Epidermal melanocyte (primary cell): ENCODE measurements around the gene SULT1C2.

Source experiments
- DNase-seq: peaks from one replicate; pipeline ENCODE4 v3.0.0; 2011; ENCODE audit warnings: low spot score; ENCODE audit not compliant: insufficient read length

Gene SULT1C2

GRCh38 chr2:108293850-108294249 is 5.2 kb downstream of the SULT1C2 start:
- DNase-seq: no peak

- DNase-seq: no peak
Measured at GRCh38 chr2:108297436-108298141, 8.9 kb downstream of the SULT1C2 start.

- no peak for DNase-seq
Measured at GRCh38 chr2:108301558-108301957, 12.9 kb downstream of the SULT1C2 start.

GRCh38 chr2:108304975-108305374 is 16.3 kb downstream of the SULT1C2 start:
- DNase-seq: no peak

- DNase-seq: no peak
Measured at GRCh38 chr2:108305901-108306300, 17.2 kb downstream of the SULT1C2 start.

- no peak for DNase-seq
Measured at GRCh38 chr2:108309903-108310302, 21.2 kb downstream of the SULT1C2 start.

- DNase-seq: no peak
Measured at GRCh38 chr2:108314586-108315296, 26.0 kb downstream of the SULT1C2 start.

- DNase-seq: no peak
Measured at GRCh38 chr2:108315444-108315934, 26.8 kb downstream of the SULT1C2 start.

- no peak for DNase-seq
Measured at GRCh38 chr2:108316033-108316432, 27.3 kb downstream of the SULT1C2 start.

GRCh38 chr2:108316461-108317258 is 28.0 kb downstream of the SULT1C2 start:
- no peak for DNase-seq

GRCh38 chr2:108320326-108320922 is 31.7 kb downstream of the SULT1C2 start:
- DNase-seq: no peak

- no peak for DNase-seq
Measured at GRCh38 chr2:108323619-108324018, 34.9 kb downstream of the SULT1C2 start.

GRCh38 chr2:108324531-108325255 is 36.0 kb downstream of the SULT1C2 start:
- no peak for DNase-seq

- no peak for DNase-seq
Measured at GRCh38 chr2:108325756-108326155, 37.1 kb downstream of the SULT1C2 start.

GRCh38 chr2:108329771-108330170 is 41.1 kb downstream of the SULT1C2 start:
- no peak for DNase-seq

GRCh38 chr2:108330979-108331378 is 42.3 kb downstream of the SULT1C2 start:
- DNase-seq: no peak

GRCh38 chr2:108345951-108346350 is 57.3 kb downstream of the SULT1C2 start:
- no peak for DNase-seq

- no peak for DNase-seq
Measured at GRCh38 chr2:108346827-108347226, 58.1 kb downstream of the SULT1C2 start.

GRCh38 chr2:108347786-108348185 is 59.1 kb downstream of the SULT1C2 start:
- DNase-seq: no peak

- DNase-seq: no peak
Measured at GRCh38 chr2:108348816-108349570, 60.3 kb downstream of the SULT1C2 start.
